ENCODE results near the gene ZFPL1.

- TF ChIP-seq CTCF (IDR thresholded peaks at IDR 0.05; ENCODE audit: extremely low read depth in 1 of 2, insufficient read depth in 1 of 2, low read depth in 1 of 2, low read length in 2 of 2) (no peak), MAX (IDR thresholded peaks at IDR 0.05; ENCODE audit: insufficient read depth, insufficient read length) (no peak), EZH2 (IDR thresholded peaks at IDR 0.05; ENCODE audit: borderline replicate concordance, low read depth, low read length, severe bottlenecking) (no peak), POLR2AphosphoS5 (IDR thresholded peaks at IDR 0.05; ENCODE audit: insufficient read depth, low read depth, low read length) (no peak)
Observed at GRCh38 chr11:65047581-65048422, 36.2 kb upstream of the ZFPL1 start.

All from endothelial cell of umbilical vein (primary cell).